Activated CD4-positive, CD25-positive, alpha-beta regulatory T cell treated with anti-CD3 and anti-CD28 coated beads, Interleukin-2, amount 50 U/mL, for 72 hours (primary cell): Measurements from ENCODE around the gene LSM7.

Source experiments
- DNase-seq: peaks from one replicate; pipeline ENCODE4 v3.0.0; 2021

LSM7 gene

DNA sequence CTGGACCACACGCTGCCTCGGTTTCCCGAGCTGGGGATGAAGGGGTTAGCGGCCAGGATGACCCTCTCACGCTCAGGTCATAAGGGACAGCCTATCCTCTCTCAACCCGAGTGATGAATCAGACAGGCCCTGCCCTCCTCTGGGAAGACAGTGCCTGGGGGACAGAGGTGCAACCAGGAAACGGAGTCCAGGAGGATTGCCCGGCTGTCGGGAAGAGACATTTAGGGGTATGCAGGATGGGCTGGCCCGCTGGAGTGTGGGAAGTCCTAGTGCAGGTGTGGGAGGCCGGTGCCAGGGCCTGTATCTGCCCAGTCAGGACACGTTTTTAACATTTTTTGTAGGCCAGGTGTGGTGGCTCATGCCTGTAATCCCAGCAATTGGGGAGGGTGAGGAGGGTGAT, 8.3 kb downstream of the LSM7 start:
- no peak for DNase-seq

DNA sequence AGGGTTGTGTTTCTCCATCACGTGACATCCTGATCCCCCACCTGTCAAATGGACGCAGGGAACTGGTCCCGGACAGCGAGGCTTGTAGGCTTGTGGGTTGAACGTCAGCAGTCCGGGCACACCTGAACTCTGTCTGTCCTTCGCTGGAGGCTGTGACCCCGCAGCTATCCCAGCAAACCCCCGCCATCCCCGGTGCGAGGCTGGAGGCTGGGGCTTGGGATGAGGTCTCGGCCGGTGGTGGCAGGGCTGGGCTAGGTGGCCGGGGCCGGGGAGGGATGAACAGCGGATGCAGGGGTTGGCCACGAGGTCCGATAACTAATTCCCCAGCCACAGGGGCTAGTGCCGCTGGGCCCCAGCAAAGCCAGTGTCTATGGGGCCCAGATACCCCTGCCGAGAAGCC, 8.8 kb downstream of the LSM7 start:
- DNase-seq: no peak

DNA sequence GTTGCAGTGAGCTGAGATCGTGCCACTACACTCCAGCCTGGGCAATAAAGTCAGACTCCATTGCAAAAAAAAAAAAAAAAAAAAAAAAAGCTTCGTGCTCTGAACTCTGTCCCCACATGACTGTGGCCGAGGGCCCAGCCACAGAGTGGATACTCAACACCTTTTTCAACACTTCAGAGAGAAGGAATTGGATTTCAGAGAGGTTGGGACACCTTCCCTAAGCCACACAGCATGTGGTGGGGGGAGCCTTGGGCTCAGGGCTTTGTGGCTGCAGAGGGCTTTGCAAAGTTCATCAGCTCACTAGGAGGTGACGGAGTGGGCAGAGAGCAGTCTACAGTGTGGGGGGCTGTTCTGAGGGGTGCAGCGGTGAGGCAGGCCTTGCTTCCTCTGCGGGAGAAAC, 9.5 kb downstream of the LSM7 start:
- no peak for DNase-seq

DNA sequence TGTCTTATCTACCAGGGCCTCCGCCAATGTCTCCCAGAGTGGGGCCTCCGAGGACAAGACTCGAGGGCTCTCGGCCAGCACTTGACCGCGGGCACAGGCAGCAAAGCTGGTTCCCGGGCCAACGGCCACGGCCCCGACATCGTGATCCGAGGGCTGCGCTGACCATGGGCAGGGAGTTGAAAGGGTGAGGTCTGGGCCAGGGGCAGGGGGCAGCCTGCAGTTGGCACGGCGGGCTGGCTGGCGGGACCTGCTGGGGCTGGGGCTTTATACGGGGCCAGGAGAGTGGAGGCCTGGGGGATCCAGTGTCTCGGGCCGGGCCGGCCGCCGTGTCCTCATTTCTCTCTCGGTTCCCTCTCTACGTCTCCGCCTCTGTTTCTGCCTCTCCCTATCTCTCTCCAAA, 10.6 kb downstream of the LSM7 start:
- no peak for DNase-seq

DNA sequence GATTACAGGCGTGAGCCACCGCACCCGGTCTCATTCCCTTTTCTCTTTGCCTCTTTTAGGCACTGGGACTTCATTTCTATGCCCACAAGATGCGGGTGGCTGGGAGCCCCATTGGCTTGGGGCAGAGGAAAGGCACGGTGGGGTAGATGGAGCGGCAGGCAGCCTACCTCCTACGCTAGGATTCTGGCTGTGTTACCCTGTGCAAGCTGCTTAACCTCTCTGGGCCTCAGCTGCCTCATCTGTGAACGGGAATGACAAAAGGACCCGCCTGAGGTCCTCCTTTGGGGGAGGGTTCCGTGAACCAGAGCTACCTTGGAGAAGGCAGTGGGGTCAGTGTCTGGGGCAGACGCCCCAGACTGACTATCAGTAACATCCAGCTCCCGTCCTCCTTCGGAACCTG, 11.1 kb downstream of the LSM7 start:
- no peak for DNase-seq

DNA sequence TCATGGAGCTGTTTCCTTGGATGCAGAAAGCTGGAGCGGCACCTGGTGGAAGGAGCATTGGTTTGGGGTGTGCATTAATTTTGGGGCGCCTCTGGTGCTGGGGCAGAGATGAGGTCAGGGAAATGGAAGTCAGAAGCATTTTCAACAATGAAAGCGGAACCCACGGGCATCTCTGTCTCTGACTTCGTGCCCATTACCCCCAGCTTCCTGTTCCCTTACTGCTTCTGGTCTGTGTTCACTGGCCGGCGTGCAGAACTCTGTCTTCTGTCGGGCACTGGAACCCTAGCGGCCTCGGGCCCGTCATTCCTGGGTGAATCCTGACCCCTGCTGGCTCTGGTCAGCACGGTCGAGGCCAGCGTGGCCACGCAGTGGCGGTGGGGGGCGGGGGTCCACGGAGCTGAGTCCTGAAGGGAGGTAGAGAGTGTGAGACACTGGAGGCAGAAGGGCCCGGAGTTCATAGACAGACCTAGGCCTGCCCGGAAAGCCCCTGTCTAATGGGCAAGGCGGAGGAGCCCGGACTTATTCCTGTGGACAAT, 12.5 kb downstream of the LSM7 start:
- DNase-seq: no peak

DNA sequence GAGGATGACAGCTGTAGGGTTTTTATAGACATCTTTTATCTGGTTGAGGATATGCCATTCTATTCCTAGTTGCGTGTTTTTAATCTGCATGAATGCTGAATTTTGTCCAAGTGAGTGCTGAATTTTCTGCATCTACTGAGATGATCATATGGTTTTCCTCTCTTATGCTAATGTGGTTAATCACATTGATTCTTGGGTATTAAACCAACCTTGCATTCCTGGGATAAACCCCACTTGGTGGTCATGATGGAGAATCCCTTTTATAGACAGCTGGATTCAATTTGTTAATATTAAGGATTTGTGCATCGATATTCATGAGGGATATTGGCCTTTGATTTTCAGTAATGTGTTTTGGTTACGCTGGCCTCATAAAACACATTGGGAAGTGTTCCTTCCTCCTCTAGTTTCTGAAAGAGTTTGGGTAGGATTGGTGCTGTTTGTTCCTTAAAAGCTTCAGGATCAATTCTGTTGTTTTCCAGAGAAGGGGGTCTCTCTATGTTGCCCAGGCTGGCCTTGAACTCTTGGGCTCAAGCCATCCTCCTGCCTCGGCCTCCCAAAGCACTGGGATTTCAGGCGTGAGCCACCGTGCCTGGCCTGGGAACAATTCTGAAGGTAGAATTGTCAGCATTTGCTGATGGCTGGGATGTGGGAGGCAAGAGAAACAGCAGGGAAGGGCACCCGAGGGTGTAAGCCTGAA, 13.1 kb downstream of the LSM7 start:
- DNase-seq: no peak

DNA sequence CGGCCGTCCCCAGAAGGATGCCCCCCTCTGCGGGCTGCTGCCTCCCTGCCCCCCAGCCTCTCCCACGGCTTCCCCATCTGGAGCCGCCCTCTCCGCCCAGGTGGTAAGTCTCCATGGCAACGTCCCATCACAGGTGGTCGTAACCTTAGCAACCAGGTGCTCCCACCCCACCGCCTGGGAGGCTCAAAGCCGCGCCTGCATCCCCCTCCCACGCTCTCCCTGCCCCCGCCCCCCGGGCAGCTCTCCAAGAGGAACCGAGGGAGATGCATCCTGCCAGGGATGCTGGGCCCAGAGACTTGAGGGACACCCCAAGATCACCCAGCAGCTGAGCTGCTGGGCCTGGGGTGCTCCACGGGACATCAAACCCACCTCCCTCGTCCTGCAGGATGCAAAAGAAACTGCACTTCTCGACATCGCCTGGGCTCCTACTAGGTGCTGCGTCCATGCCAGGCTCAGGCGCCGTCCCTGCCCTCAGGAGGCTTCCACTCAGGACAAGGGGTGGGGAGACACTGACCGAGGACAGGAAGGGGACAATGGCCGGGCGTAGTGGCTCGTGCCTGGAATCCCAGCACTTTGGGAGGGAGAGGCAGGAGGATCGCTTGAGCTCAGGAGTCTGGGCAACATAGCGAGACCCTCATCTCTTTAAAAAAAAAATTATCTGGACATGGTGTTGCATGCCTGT, 15.4 kb downstream of the LSM7 start:
- no peak for DNase-seq

DNA sequence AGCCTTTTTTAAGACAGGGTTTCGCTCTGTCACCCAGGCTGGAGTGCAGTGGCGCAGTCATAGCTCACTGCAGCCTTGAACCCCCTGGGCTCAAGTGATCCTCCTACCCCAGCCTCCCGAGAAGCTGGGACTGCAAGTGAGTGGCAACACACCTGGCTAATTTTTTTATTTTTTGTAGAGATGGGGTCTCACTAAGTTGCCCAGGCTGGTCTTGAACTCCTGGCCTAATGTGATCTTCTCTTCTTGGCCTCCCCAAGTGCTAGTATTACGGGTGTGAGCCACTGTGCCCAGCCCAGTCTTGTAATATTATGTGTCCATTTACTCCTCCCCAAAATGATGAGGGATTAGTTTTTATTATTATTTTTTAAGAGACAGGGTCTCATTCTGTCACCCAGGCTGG, 17.3 kb downstream of the LSM7 start:
- no peak for DNase-seq

DNA sequence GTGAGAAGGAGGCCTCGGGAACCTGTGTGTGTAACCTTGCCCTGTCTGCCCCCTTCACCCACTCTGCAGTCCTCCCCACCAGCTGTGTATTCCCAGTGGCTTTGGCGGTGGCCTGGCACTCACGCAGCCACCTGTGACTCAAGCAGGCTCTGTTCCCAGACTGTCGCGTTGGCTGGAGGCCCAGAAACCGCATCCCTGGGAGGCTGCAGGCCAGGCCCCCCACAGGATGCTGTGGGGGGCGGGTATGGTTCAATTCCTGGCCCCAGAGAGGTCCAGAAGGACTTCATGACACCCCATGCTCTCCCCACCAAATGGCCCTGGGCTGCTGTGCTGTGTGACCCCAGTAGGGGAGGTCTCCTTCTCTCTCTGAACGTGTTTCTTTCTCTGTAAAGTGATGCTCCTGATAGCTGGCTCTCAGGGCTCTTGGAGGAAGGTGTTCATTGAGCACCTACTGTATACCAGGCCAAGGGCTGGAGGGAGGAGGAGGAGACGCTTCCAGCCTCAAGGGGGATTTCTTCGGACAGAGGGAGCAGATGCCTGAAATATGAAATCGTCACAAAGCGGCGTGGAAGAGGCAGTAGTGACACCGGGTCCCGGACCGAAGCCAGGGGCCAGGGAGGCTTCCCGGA, 18.5 kb downstream of the LSM7 start:
- DNase-seq: no peak

DNA sequence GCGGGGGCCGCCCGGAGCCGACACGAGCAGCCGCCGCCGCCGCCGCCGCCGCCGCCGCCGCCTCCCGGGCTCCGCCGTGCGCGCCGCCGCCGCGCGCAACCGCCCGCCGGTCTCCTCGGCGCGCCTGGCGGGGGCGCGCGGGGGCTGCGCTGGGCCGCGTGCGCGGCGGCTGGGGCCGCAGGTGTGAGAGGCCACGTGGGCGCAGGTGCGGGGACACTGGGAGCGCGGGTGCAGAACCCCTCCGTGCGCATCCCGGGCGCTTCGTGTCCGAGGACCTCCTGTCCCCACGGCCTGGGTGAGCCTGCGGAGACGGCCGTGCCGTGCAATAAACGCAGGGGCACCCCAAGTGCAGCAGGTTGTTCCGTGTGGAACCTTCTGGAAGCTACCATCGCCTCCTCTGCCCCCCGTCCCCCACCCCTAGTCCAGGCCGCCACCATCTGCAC, 20.3 kb downstream of the LSM7 start, which contains the start of gene LINGO3:
Gene LINGO3 (minus strand): TSS at position 41 of the 443 bp plus-strand sequence. CDS start 16,378 bp downstream, outside the sequence.
- no peak for DNase-seq

DNA sequence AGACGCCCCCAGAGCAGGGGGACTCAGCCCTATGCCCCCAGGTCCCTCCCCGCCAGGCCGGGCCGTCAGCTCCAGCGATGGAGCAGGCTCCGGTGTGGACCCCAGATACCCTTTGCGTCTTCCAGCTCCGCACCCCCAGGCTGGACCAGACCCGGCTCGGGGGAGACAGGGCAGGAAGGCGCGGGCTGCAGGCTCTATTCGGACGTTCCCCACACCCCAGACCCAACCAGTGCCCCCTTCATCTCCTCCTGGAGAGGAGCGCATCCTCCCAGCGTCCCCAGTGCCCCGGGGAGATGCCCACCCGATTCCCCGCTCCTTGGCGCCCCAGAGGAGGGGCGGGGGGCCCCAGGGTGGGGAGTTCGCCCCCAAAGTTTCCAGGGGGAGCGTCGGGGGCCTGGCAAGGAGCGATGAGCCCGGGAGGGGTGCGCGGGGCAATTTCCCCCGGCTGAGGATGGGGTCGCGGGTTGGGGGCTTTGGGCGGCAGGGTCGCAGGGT, 20.8 kb downstream of the LSM7 start:
- no peak for DNase-seq

DNA sequence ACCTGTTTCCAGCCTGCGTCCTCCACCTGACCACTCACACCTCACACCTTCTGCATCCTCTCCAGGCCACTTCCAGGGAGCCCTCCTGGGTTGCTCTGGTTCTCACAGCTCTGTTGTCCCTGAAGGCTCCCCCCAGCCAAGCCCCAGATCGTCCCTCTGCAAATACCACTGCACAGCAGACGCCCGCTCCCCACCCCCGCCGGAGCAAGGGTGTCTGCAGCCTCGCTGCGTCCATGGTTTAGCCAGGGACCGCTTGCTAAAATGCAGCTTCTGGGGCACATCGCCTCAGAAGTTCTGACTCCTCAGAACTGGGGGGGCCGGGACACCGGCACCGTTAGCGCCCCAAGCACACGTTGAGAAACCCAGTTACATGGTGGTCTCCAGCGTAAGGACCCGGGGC, 21.4 kb downstream of the LSM7 start:
- no peak for DNase-seq

DNA sequence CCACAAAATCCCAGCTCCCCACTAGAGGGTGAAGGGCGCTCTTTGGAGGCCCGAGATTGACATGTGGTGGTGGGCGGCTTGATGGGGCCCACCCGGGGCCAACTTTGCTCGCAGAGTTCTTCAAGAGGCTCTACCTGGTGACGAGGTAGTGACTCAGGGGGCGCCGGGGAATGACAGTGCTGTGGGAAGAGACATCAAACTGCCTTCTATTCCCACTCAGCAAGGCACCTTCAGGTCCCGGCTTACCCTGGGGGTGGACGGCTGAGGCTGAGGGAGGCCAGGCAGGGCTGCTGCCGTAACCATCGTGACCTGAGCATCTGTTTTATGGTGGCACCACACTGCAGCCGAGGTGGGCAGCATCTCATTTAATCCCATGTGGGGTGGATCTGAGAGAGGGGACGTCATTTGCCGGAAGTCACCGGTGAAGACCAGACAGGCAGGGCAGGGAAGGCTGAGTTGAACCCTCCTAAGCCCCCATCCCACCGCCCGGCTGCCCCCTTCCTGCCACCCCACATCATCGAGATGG, 22.0 kb downstream of the LSM7 start:
- DNase-seq: no peak

DNA sequence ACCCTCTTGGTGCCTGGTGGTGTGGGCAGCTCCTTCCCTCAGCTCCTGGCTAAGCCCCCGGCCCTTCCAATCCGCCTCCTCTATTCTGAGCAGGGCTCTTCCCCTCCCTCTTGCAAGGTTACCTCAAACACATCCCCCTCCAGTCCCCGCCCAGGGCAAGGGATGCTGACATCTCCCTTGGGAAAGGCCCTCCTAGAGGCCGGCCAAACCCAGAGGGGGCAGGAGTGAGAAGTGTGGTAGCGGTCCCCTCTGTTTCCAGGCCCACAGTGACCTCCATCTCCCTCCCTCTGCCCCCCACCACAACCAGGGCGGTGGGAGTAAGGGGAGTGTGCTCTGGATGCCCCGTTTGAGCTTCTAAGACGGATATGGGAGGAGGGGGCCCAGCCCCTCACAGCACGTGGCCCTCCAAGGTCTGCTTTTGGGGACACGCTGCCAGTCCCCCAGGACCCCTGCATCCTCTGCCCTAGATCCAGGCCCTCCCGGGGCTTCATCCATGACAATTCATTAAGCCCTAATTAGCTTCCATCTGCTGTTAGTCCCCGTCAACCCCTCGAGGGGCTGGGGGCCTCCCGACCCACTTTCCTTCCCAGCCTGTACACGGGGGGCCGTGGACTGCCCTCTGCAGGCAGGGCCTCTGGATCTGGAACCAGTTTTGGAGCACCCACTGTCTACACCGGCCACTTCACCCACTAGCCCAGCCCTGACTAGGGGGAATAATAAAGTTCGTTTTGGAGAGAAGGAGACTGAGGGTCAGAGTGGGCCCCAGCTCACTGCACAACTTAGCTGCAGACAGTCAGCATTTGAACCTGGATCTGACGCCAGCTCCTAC, 22.7 kb downstream of the LSM7 start:
- no peak for DNase-seq

DNA sequence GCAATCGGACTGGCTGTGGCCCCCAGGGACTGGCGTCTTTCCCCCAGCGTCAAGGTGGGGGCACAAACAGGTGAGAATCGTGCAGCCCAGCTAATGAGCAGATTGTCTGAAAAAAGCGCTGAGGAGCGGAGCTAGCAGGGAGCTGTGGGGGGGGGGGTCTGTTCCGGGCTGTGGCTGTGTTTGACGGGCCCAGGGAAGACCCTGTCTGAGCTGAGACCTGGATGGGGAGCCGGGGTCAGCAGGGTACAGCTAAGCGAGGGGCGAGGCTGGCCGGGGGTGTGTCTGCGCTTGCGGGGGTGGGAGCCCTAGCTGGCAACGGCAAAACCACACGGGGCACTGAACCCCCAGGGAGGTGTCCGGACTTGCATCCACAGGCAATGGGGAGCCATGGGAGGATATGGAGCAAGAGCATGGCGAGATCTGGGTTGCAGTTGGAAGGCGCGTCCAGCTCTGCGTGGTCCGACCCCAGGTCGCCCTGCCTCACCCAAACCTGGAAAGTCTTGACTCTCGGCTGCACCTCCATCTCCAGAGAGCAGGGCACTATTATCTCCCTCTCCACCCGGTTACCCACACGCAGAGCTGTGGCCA, 25.1 kb downstream of the LSM7 start:
- no peak for DNase-seq

DNA sequence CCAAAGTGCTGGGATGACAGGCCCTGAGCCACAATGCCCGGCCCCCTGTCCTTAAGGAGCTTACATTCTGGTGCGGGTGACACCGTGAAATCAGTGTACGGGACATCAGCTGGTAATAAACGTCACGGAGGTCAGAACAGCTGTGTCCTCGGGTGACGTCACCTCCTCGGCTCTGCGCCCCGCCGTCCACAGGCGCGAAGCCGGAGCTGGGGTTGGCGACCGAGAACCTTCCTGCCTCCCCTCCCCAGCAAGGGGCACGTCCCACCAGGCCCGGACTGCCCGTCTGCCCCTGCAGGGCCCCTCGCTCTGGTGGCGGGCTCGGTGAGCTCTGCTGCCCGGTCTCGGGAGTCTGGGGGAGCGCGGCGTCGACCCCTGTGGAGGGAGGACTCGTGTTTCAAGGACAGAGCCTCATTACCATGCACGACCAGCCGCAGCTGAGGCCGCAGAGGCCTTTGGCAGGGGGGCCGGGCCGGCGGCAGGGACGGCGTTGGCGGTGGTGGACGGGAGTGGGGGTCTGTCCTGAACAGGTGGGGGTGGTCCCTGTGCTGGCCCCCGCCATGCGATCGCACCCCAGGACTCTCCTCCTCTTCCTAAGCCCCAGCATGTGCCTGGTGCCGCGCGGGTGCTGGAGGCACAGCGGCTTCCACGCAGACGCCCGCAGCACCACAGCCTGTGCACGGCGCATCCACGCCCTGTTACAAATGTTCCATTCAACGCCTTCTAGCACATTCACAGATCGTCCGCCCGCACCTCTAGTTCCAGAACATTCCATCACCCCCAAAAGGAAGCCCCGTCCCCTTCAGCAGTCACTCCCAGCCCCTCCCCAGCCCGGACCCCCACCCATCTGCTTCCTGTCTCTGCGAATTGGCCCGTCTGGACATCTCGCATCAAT, 25.8 kb downstream of the LSM7 start:
- DNase-seq: no peak

DNA sequence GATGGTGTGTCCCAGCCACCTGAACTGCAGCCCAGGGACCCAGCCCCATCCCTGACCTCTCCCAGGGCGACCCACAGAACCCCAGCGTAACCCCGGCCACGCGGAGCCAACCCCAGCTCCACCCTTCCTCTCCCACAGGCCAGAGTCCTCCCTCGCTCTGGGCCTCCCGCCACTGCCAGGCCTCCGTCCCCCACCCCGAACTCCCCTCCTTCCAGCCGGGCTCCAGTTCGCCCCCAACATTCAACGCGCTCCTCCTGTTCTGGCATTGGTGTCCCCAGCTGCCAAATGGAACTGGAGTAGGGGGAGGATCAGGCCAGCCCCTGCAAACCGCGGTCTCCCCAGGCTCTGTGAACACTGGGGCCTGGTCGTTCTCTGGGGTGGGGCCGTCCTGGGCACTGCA, 27.9 kb downstream of the LSM7 start:
- DNase-seq: no peak

DNA sequence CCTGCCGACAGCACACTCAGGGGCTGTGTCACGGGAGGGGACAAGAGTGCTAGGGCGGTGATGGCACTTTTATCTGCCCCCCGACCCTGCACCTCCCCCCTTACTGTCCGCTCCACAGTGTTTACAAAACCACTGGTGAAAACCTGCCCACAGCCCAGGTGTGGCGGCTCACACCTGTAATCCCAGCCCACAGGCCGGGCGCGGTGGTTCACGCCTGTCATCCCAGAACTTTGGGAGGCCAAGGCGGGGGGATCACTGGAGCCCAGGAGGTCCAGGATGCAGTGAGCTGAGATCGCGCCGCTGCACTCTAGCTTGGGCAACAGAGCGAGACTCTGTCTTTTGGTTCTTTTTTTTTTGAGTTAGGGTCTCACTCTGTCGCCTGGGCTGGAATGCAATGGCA, 32.2 kb downstream of the LSM7 start:
- no peak for DNase-seq

DNA sequence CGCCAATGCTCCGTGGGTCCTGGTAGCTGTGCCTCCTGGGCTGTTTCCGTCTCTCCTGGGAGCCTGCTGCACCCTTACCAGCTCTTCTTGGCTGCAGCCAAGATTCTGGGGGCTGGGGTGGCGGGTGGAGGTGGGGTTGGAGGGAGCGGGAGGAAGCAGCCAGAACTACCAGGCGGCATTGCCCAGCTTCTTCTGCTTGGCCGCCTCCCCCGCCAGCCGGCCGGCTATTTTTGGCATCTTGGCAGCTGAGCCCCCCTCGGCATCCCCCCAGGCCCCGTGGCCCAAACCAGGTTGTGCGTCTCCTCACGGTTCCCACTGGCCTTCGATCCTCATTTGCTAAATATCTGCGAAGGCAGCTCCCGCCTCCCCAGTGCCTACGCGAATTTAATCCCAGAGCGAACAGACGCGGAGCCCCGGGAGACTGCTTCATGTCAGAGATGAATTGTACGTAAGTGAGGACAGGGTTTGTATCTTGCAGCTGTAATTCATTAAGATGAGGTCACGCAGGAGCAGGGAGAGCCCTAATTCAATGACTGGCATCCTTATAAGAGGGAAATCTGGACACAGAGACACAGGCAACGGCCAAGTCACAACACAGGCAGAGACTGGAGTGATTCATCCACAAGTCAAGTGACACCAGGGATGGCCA, 33.6 kb downstream of the LSM7 start:
- no peak for DNase-seq
